CD14-positive monocyte (primary cell): Measurements from ENCODE around the gene KLHL30. TPM values are rescaled to one million over a fixed set of nuclear protein-coding genes. Genes with fewer than 3 reads are reported as not detected.

Experiments used
- DNase-seq, 3 donors: peaks; one replicate each; pipeline ENCODE4 v3.0.0-alpha.2; 2011 to 2022
- H2AFZ ChIP-seq: 2 replicates; pipeline ENCODE4 v1.6.0; 2012; ENCODE audit warnings: mild to moderate bottlenecking, low read depth, low read length, inconsistent platforms; ENCODE audit not compliant: insufficient read depth, poor library complexity, severe bottlenecking
- H3K27ac ChIP-seq, 2 donors: 1 replicate in 1 of 2; 2 replicates in 1 of 2; pipeline ENCODE4 v1.5.1; 2012 to 2013; ENCODE audit warnings: low read length in 2 of 2, control low read depth in 1 of 2, inconsistent platforms in 1 of 2, low read depth in 1 of 2, mild to moderate bottlenecking in 1 of 2
- H3K27me3 ChIP-seq, 2 donors: one replicate each; pipeline versions ENCODE4 v1.6.0 to v1.6.1; 2011 to 2013; ENCODE audit warnings: low read length in 2 of 2; ENCODE audit not compliant: control insufficient read depth in 2 of 2, insufficient read depth in 2 of 2
- H3K36me3 ChIP-seq, 2 donors: replicated peaks in 1 of 2; 1 replicate in 1 of 2; 2 replicates in 1 of 2; pipeline versions ENCODE4 v1.5.1 to v1.6.1; 2012 to 2013; ENCODE audit warnings: low read length in 2 of 2, control low read depth in 1 of 2, inconsistent platforms in 1 of 2, mild to moderate bottlenecking in 1 of 2; ENCODE audit not compliant: insufficient read depth in 2 of 2, control insufficient read depth in 1 of 2
- H3K4me1 ChIP-seq, 2 donors: 1 replicate in 1 of 2; 2 replicates in 1 of 2; pipeline versions ENCODE4 v1.5.1 to v1.6.1; 2012 to 2013; ENCODE audit warnings: low read length in 2 of 2, control low read depth in 1 of 2, inconsistent platforms in 1 of 2, mild to moderate bottlenecking in 1 of 2, moderate library complexity in 1 of 2; ENCODE audit not compliant: insufficient read depth in 2 of 2, control insufficient read depth in 1 of 2
- H3K4me2 ChIP-seq: replicated peaks from 2 replicates; pipeline ENCODE3; 2012; ENCODE audit warnings: low read length, moderate library complexity, mild to moderate bottlenecking; ENCODE audit not compliant: poor library complexity, severe bottlenecking; ENCODE audit errors: extremely low read depth
- H3K4me3 ChIP-seq, 3 experiments: fragments of 200-600 bp in 1 of 3; sonication (generic) in 1 of 3; replicated peaks in 1 of 3; 1 replicate in 2 of 3; 2 replicates in 1 of 3; pipeline ENCODE4 v1.5.1; 2011 to 2013; ENCODE audit warnings: low read length in 3 of 3, mild to moderate bottlenecking in 3 of 3, control low read depth in 2 of 3, low read depth in 2 of 3, inconsistent platforms in 1 of 3, moderate library complexity in 1 of 3
- H3K79me2 ChIP-seq: 2 replicates; pipeline ENCODE4 v1.6.0; 2012; ENCODE audit warnings: mild to moderate bottlenecking, control low read depth, inconsistent platforms, low read length, moderate library complexity; ENCODE audit not compliant: insufficient read depth
- H3K9ac ChIP-seq: 2 replicates; pipeline ENCODE4 v1.6.0; 2017; ENCODE audit warnings: low read length, mild to moderate bottlenecking; ENCODE audit not compliant: insufficient read depth, poor library complexity, severe bottlenecking
- H3K9me3 ChIP-seq, 2 donors: replicated peaks in 1 of 2; 1 replicate in 1 of 2; 2 replicates in 1 of 2; pipeline versions ENCODE4 v1.5.1 to v1.6.1; 2012 to 2013; ENCODE audit warnings: low read length in 2 of 2, control low read depth in 1 of 2; ENCODE audit not compliant: control insufficient read depth in 1 of 2, insufficient read depth in 1 of 2
- H4K20me1 ChIP-seq: 2 replicates; pipeline ENCODE4 v1.6.0; 2012; ENCODE audit warnings: mild to moderate bottlenecking, low read length, control low read depth, moderate library complexity; ENCODE audit not compliant: insufficient read depth
- H3K27ac Mint-ChIP-seq, 7 donors: one replicate each; pipeline ENCODE4 v1.8.0; 2020; ENCODE audit warnings: mild to moderate bottlenecking in 7 of 7, mixed read lengths in 7 of 7, moderate library complexity in 6 of 7, inconsistent platforms in 2 of 7
- H3K27me3 Mint-ChIP-seq, 3 donors: one replicate each; pipeline ENCODE4 v1.8.0; 2021 to 2022; ENCODE audit warnings: low read depth in 3 of 3, mild to moderate bottlenecking in 3 of 3, mixed read lengths in 3 of 3, moderate library complexity in 3 of 3, inconsistent platforms in 1 of 3
- H3K36me3 Mint-ChIP-seq, 2 donors: one replicate each; pipeline ENCODE4 v1.8.0; 2020; ENCODE audit warnings: mixed read lengths in 2 of 2, inconsistent platforms in 1 of 2, mild to moderate bottlenecking in 1 of 2
- H3K4me1 Mint-ChIP-seq: one replicate; pipeline ENCODE4 v1.8.0; 2020; ENCODE audit warnings: mild to moderate bottlenecking, mixed read lengths
- H3K4me3 Mint-ChIP-seq, 2 donors: one replicate each; pipeline ENCODE4 v1.8.0; 2020; ENCODE audit warnings: mild to moderate bottlenecking in 2 of 2, mixed read lengths in 2 of 2, moderate library complexity in 1 of 2
- H3K9me3 Mint-ChIP-seq, 7 donors: one replicate each; pipeline ENCODE4 v1.8.0; 2020 to 2022; ENCODE audit warnings: mixed read lengths in 7 of 7, mild to moderate bottlenecking in 6 of 7, moderate library complexity in 6 of 7, inconsistent platforms in 2 of 7
- CTCF ChIP-seq: fragments of 200-600 bp; IDR thresholded peaks from one replicate; pipeline ENCODE4 v1.8.0; 2022; ENCODE audit warnings: antibody characterized with exemption, mild to moderate bottlenecking
- WGBS: methylation state at CpG from one replicate; pipeline ENCODE4 v1.1.5; 2013; ENCODE audit warnings: missing lambda C conversion rate; ENCODE audit not compliant: insufficient coverage; 5-methylcytosine and 5-hydroxymethylcytosine counted together
- intact Hi-C, 2 donors: fragments of 100-400 bp; cut with micrococcal nuclease; formaldehyde crosslinking; loops; one replicate each; pipeline versions ENCODE4 v1.15.0 to v1.15.1; 2023
- polyA plus RNA-seq, 3 donors: library from polyadenylated mRNA; depleted of rRNA in 1 of 3; unstranded in 2 of 3; stranded (reverse) in 1 of 3; fragments of 300-500 nt in 2 of 3; fragments of >200 nt in 1 of 3; fragmentation: Illumina TruSeq in 2 of 3; gene quantifications; 1 replicate in 2 of 3; 2 replicates in 1 of 3; pipeline ENCODE4 v1.2.3, GENCODE V29; 2012 to 2021

KLHL30 gene
- polyA plus RNA-seq, 3 donors: 0.01 to 0.14 TPM; not detected in 1

- peaks cover 5% of the 10 kb centered on the region for H3K4me1 Mint-ChIP-seq
- peaks cover 0 to 2% (median 1%) of the 10 kb centered on the region in 3 donors for H3K27me3 Mint-ChIP-seq
- TF ChIP-seq CTCF: no peak
- no peak overlapping the region for H3K4me3 Mint-ChIP-seq
- DNase-seq: no peak
- no peak overlapping the region for H3K27ac Mint-ChIP-seq
- Histone ChIP-seq H3K9ac (no peak overlapping the region), H3K4me2 (no peak overlapping the region), H3K4me3 (no peak overlapping the region), H3K27me3 (no peaks in the 10 kb centered on the region), H3K36me3 (no peaks in the 10 kb centered on the region), H4K20me1 (no peaks in the 10 kb centered on the region), H2AFZ (no peak overlapping the region), H3K9me3 (no peaks in the 10 kb centered on the region), H3K79me2 (no peaks in the 10 kb centered on the region), H3K27ac (no peak overlapping the region), H3K4me1 (peaks cover 0 to 3% of the 10 kb centered on the region in 2 donors)
- H3K36me3 Mint-ChIP-seq: no peaks in the 10 kb centered on the region
- WGBS: 64% methylated on average over 21 of the region's 30 CpGs
- H3K9me3 Mint-ChIP-seq: no peaks in the 10 kb centered on the region
- intact Hi-C loops: no loop called here
Measured at GRCh38 chr2:238128534-238129001, 9.9 kb upstream of the KLHL30 start.

GRCh38 chr2:238129166-238130010 is 9.1 kb upstream of the KLHL30 start:
- Histone ChIP-seq H3K4me3 (no peak overlapping the region), H3K36me3 (no peaks in the 10 kb centered on the region), H3K9me3 (no peaks in the 10 kb centered on the region), H3K9ac (no peak overlapping the region), H3K27me3 (no peaks in the 10 kb centered on the region), H2AFZ (no peak overlapping the region), H3K4me1 (peaks cover 0 to 3% of the 10 kb centered on the region in 2 donors), H3K27ac (no peak overlapping the region), H4K20me1 (no peaks in the 10 kb centered on the region), H3K79me2 (no peaks in the 10 kb centered on the region), H3K4me2 (no peak overlapping the region)
- no peaks in the 10 kb centered on the region for H3K9me3 Mint-ChIP-seq
- TF ChIP-seq CTCF: no peak
- peaks cover 5% of the 10 kb centered on the region for H3K4me1 Mint-ChIP-seq
- intact Hi-C loops: no loop called here
- DNase-seq: no peak
- WGBS: 95% methylated on average over 18 of the region's 22 CpGs
- peaks cover 0 to 3% (median 2%) of the 10 kb centered on the region in 3 donors for H3K27me3 Mint-ChIP-seq
- no peak overlapping the region for H3K27ac Mint-ChIP-seq
- H3K36me3 Mint-ChIP-seq: no peaks in the 10 kb centered on the region
- H3K4me3 Mint-ChIP-seq: no peak overlapping the region
